Cardiac septum (tissue), 1 donor: ENCODE data around the gene RAB23. TPM values are rescaled to one million over a fixed set of nuclear protein-coding genes. Genes with fewer than 3 reads are reported as not detected.

Experiments
- DNase-seq: peaks from one replicate; pipeline ENCODE4 v3.0.0-alpha.2; 2020; ENCODE audit warnings: low spot score
- intact Hi-C: fragments of 100-400 bp; cut with DNase I; formaldehyde crosslinking; loops from one replicate; pipeline ENCODE4 v1.14.0; 2022
- total RNA-seq: library from RNA; stranded (reverse); fragmentation: NEBNext Ultra II Directional; extraction: Animal tissue kit (Norgen Biotek cat#: 25700); gene quantifications from one replicate; pipeline ENCODE4 v1.2.1, GENCODE V29; 2021
- donor health status: DM: no; HTN: no; CAD: no.

RAB23 gene
- total RNA-seq, 1 donor from 2014 or later = 19.5 TPM

DNA sequence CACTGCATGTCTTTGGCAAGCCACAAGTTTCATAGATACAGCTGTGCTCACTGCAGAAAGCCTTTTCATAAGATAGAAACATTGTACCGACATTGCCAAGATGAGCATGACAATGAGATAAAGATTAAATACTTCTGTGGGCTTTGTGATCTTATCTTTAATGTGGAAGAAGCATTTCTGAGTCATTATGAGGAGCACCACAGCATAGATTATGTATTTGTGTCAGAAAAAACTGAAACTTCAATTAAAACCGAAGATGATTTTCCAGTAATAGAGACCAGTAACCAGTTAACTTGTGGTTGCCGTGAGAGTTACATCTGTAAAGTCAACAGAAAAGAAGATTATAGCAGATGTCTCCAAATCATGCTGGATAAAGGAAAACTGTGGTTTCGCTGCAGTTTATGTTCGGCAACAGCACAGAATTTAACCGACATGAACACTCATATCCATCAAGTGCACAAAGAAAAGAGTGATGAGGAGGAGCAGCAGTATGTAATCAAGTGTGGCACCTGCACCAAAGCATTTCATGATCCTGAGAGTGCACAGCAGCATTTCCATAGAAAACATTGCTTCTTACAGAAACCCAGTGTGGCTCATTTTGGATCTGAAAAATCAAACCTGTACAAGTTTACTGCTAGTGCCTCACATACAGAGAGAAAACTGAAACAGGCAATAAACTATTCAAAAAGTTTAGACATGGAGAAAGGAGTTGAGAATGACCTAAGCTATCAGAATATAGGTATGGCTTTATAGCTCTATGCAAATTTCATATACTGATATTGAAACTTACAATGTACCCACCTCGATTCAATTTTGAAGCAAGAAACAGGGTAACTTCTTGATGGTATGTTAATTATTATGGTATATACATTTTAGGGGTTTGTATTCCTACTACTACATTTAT is 73.9 kb downstream of the RAB23 start:
- intact Hi-C loops = no loop called here
- DNase-seq = no peak

DNA sequence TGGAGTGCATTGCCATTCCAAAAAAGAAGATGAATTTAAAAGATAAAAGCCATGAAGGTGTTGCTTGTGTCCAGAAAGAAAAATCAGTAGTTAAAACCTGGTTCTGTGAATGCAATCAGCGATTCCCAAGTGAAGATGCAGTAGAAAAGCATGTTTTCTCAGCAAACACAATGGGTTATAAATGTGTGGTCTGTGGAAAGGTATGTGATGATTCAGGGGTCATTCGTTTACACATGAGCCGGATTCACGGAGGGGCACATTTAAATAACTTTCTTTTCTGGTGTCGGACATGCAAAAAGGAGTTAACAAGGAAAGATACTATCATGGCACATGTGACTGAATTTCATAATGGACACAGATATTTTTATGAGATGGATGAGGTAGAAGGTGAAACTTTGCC is 74.7 kb downstream of the RAB23 start:
- intact Hi-C loops = no loop called here
- no peak for DNase-seq

DNA sequence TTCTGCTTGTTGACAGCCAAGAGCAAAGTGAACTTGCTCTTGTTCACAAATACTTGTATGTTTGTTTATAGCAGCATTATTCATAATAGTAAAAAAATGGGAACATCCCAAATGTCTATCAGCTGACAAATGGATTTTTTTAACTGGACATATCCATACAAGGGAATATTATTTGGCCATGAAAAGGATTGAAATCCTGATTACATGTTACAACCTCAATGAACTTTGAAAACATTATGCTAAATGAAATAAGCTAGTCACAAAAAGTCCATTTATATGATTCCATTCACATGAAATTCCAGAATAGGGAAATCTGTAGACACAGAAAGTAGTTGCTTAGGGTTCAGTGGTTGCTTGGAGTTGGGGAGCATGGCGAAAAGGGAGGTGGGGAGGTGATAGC is 78.4 kb downstream of the RAB23 start:
- DNase-seq = no peak
- intact Hi-C loops = no loop called here

DNA sequence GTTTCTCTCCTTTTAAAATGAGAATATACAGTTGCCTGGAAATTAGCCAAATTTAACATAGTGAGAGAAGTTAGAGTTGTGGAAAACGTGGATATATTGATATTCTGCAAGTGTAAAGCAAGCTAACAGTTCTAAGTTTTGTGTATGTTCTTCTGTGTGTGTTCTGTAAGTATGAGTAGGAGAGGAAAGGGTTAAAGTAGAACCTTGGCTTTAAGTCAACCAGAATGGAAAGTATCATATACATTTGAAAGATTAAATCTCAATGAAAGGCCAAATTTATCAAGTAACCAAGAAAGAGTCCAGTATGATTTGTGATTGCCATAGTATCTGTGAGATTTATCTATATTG is 80.0 kb downstream of the RAB23 start:
- intact Hi-C loops = no loop called here
- no peak for DNase-seq

DNA sequence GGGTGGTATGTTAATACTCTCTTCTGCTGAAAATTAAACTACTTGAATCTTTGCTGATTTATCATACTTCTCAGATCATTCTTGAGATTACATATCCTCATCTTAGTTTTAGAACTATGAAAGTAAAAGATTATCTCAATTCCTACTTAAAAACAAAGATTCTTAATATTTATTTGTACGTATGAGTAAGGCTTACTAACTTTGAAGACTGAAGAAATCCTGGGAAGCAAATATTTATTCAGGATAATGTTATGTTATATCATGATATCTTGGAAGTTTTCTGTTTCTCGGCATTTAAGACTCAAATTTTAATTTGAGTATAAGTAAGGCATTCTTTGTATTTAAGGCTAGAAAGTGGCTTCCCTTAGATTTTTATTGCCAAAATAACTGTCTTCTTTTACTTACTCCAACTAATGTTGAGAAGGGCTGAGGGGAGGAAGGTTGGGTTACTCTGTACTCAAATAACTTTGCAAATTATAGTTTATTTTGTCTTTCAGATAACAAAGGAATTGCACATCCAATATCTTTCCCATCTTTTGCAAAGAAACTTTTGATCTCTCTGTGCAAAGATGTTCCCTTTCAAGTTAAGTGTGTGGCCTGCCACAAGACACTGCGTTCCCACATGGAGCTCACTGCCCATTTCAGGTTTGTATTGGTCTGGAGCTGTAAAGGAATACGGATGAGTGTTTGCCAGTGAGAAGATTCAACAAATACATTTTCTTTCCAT is 80.5 kb downstream of the RAB23 start:
- DNase-seq = no peak
- intact Hi-C loops = no loop called here

DNA sequence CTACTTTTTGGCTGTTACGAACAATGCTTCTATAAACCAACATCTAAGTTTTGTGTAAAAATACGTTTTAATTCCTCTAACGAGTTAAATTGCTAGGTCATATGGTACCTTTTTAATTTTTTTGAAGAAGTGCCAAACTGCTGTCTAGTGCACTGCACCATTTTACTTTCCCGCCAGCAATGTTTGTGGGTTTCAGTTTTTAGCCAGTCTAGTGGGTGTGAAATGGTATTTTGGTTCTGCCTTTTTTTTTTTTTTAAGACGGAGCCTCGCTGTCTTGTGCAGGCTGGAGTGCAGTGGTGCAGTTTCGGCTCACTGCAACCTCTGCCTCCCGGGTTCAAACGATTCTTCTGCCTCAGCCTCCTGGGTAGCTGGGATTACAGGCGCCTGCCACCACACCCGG is 84.1 kb downstream of the RAB23 start:
- intact Hi-C loops = no loop called here
- DNase-seq = no peak

DNA sequence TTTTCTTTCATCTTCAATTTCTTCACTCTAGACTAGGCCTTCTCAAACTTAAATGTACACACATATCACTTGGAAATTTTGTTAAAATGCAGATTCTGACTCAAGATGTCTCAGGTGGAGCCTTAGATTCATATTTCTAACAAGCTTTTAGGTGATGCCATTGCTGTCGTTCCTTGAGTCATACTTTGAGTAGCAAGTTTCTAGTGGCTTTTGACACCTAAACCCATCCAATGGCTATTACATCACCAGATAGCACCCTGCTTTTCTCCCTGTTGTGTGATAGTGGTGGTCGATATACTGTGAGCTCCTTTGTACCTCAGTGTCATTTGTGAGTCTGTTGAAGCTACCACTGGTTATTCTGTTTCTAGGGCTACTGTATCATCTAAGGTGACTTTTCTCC is 84.8 kb downstream of the RAB23 start:
- no peak for DNase-seq
- intact Hi-C loops = no loop called here

Other genes with a start within 250 kb of the RAB23 start
- gene KIAA1586, start 175.6 kb downstream of the RAB23 start, total RNA-seq = 9.2 TPM
- gene ZNF451, start 132.1 kb downstream of the RAB23 start, total RNA-seq = 31.6 TPM
- gene BAG2, start 50.0 kb downstream of the RAB23 start, total RNA-seq = 16.9 TPM
- 3.7 TPM for gene PRIM2, start 95.3 kb upstream of the RAB23 start, total RNA-seq